ENCODE data around the gene SPARCL1. TPM values are rescaled to one million over a fixed set of nuclear protein-coding genes. Genes with fewer than 3 reads are reported as not detected.

Gene SPARCL1
- total and polyA plus RNA-seq, 2 donors (not counting 3 experiments of a cell fraction or from before 2014, with no cell fraction given), result not detected

GRCh38 chr4:87559090-87559837 lies 30.1 kb upstream of the SPARCL1 start:
- Histone ChIP-seq H3K4me3 (replicated peaks in 1 of 3; ENCODE audit: insufficient read depth in 1 of 3, low read depth in 1 of 3, low read length in 3 of 3) (no peak overlapping the region), H2AFZ (ENCODE audit: low read depth, low read length) (no peak overlapping the region), H3K79me2 (ENCODE audit: control insufficient read depth, insufficient read depth, low read length) (no peaks in the 10 kb centered on the region), H3K4me2 (ENCODE audit: insufficient read depth, low read length) (no peak overlapping the region), H3K36me3 (ENCODE audit: control insufficient read depth in 2 of 2, extremely low read depth in 1 of 2, insufficient read depth in 2 of 2, low read length in 2 of 2) (no peaks in the 10 kb centered on the region), H3K9me1 (replicated peaks; ENCODE audit: control insufficient read depth, extremely low read depth, insufficient read depth, low read length) (no peaks in the 10 kb centered on the region), H3K9me3 (replicated peaks; ENCODE audit: control insufficient read depth, insufficient read depth, low read length) (no peaks in the 10 kb centered on the region), H3K9ac (replicated peaks; ENCODE audit: extremely low read depth, insufficient read depth, low read length) (no peak overlapping the region), H3K4me1 (ENCODE audit: control insufficient read depth, extremely low read depth, insufficient read depth, low read length) (no peaks in the 10 kb centered on the region), H4K20me1 (replicated peaks; ENCODE audit: control insufficient read depth, extremely low read depth, insufficient read depth, low read length) (no peaks in the 10 kb centered on the region), H3K27me3 (ENCODE audit: control insufficient read depth in 2 of 2, insufficient read depth in 2 of 2, low read length in 2 of 2) (no peaks in the 10 kb centered on the region), H3K27ac (ENCODE audit: insufficient read depth, low read depth, low read length) (no peak overlapping the region)
- FAIRE-seq, result no peak
- dilution Hi-C loops (cut with MboI; ENCODE audit: extremely low pct_ligation_motif_present, low sequenced_read_pairs) (no loop called here), intact Hi-C loops (cut with micrococcal nuclease) (loop anchor here (5.0 kb wide), 1 partner anchor 418 kb away; the partner anchor contains the start of gene SPP1)
- POLR2A ChIA-PET, result no interaction called here
- CTCF ChIA-PET, result interaction anchor here (1.5 kb wide), 1 partner anchor 15 kb away, joined by 3 read pairs; no protein-coding TSS in a partner anchor
- no peak for DNase-seq (ENCODE audit: low read depth, low spot score)
- BruUV-seq (replicated peaks), result no TSS peak
- TF ChIP-seq POLR2AphosphoS5 (IDR thresholded peaks at IDR 0.05; ENCODE audit: insufficient read depth, low read depth, low read length) (no peak), MAX (IDR thresholded peaks at IDR 0.05; ENCODE audit: insufficient read depth, insufficient read length) (no peak), JUN (IDR thresholded peaks at IDR 0.05; ENCODE audit: borderline replicate concordance, insufficient read depth, insufficient read length, low read depth) (no peak), MYC (IDR thresholded peaks at IDR 0.05; ENCODE audit: low read depth, low read length) (no peak), POLR2A (IDR thresholded peaks at IDR 0.05; ENCODE audit: low read depth, low read length) (no peak), FOS (IDR thresholded peaks at IDR 0.05; ENCODE audit: borderline replicate concordance, insufficient read depth, low read length) (no peak), GATA2 (IDR thresholded peaks at IDR 0.05; ENCODE audit: insufficient read depth, insufficient read length, low read depth, low read length) (no peak), EZH2 (IDR thresholded peaks at IDR 0.05; ENCODE audit: borderline replicate concordance, low read depth, low read length, severe bottlenecking) (no peak)
- TF ChIP-seq, protein P1, sequence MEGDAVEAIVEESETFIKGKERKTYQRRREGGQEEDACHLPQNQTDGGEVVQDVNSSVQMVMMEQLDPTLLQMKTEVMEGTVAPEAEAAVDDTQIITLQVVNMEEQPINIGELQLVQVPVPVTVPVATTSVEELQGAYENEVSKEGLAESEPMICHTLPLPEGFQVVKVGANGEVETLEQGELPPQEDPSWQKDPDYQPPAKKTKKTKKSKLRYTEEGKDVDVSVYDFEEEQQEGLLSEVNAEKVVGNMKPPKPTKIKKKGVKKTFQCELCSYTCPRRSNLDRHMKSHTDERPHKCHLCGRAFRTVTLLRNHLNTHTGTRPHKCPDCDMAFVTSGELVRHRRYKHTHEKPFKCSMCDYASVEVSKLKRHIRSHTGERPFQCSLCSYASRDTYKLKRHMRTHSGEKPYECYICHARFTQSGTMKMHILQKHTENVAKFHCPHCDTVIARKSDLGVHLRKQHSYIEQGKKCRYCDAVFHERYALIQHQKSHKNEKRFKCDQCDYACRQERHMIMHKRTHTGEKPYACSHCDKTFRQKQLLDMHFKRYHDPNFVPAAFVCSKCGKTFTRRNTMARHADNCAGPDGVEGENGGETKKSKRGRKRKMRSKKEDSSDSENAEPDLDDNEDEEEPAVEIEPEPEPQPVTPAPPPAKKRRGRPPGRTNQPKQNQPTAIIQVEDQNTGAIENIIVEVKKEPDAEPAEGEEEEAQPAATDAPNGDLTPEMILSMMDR (IDR thresholded peaks at IDR 0.05; ENCODE audit: extremely low read depth in 1 of 2, insufficient read depth in 1 of 2, low read depth in 1 of 2, low read length in 2 of 2), result no peak

Measured in endothelial cell of umbilical vein (primary cell).